Activated CD8-positive, alpha-beta memory T cell treated with anti-CD3 and anti-CD28 coated beads for 1 hour (primary cell): ENCODE results near the gene BPIFB6.

Experiments used
- DNase-seq, 2 donors: peaks; one replicate each; pipeline ENCODE4 v3.0.0-alpha.2; 2020; ENCODE audit warnings: low read depth in 1 of 2; ENCODE audit errors: extremely low read depth in 1 of 2

The BPIFB6 gene

GRCh38 chr20:33031531-33031930, at the start of gene BPIFB6:
Gene BPIFB6 (plus strand): TSS chr20:33031648. CDS start chr20:33031648, 0 bp downstream.
- no peak for DNase-seq

GRCh38 chr20:32982617-32983458, 48.6 kb upstream of the BPIFB6 start:
- DNase-seq = no peak

- DNase-seq = no peak
These were observed 47.9 kb upstream of the BPIFB6 start for GRCh38 chr20:32983459-32984112.

- DNase-seq = no peak
These were observed 47.3 kb upstream of the BPIFB6 start for GRCh38 chr20:32984196-32984595.

GRCh38 chr20:32984631-32985354, 46.7 kb upstream of the BPIFB6 start:
- DNase-seq = no peak

GRCh38 chr20:32985596-32985995, 45.9 kb upstream of the BPIFB6 start:
- no peak for DNase-seq

- DNase-seq = no peak
These were observed 45.0 kb upstream of the BPIFB6 start for GRCh38 chr20:32986331-32986966.

GRCh38 chr20:32987044-32987825, 44.2 kb upstream of the BPIFB6 start:
- DNase-seq = no peak

GRCh38 chr20:32988008-32988407, 43.4 kb upstream of the BPIFB6 start:
- no peak for DNase-seq

- DNase-seq = no peak
These were observed 41.8 kb upstream of the BPIFB6 start for GRCh38 chr20:32989507-32990283.

GRCh38 chr20:32990426-32990825, 41.0 kb upstream of the BPIFB6 start:
- DNase-seq = no peak

- DNase-seq = no peak
These were observed 40.1 kb upstream of the BPIFB6 start for GRCh38 chr20:32991383-32991782.

- DNase-seq = no peak
These were observed 39.4 kb upstream of the BPIFB6 start for GRCh38 chr20:32991792-32992641.

- no peak for DNase-seq
These were observed 37.9 kb upstream of the BPIFB6 start for GRCh38 chr20:32993496-32994050.

GRCh38 chr20:32995802-32996201, 35.6 kb upstream of the BPIFB6 start:
- no peak for DNase-seq

GRCh38 chr20:32997431-32997830, 34.0 kb upstream of the BPIFB6 start:
- DNase-seq = no peak

- no peak for DNase-seq
These were observed 31.7 kb upstream of the BPIFB6 start for GRCh38 chr20:32999603-33000250.
